Stimulated activated CD4-positive, alpha-beta T cell treated with anti-CD3 and anti-CD28 coated beads, Interleukin-1b, Interleukin-23, amount 100 ng/mL, for 24 hours (primary cell): ENCODE results near the gene PTPRJ.
"Not testable (repeated sequence)": the region's sequence is repeated elsewhere in the genome, so short reads cannot be mapped to it uniquely, and the experiment has no call there.

Experiments used
- DNase-seq, 4 experiments: peaks; one replicate each; pipeline ENCODE4 v3.0.0-alpha.2; 2020; ENCODE audit warnings: low read depth in 4 of 4, low spot score in 1 of 4

The PTPRJ gene

DNA sequence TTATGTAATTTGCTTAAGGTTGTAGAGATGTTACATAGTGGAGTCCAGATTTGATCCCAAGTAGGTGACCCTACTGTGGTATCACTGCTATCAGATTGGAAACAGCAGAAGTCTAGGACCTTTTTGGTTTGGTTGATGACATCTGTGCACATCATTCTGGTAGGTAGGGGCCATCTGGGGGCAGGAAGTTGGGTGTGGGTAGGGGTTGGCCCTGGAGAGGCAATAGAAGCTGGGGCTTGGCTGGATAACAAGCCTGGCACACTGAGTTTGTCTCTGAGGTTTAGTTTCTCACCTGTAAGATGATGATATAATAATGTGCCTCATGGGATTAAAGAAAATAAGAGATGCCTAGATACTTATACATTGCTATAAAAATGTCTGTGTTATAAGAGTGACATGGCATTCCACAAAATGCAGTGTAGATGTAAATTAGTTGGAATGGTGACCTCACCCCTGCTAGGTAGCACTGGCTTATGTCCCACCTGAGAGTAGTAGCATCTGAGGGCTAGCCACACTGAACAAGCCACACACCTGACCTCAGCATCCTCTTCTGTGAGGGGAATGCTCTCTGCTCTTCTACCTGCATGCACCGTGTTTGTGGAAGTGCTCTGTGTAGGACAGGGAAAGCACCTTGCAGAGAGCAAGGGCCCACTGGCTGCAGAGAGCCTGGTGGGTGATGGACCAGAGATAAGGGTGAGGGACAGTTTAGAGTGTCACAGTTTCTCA is 36.9 kb downstream of the PTPRJ start:
- DNase-seq = no peak

DNA sequence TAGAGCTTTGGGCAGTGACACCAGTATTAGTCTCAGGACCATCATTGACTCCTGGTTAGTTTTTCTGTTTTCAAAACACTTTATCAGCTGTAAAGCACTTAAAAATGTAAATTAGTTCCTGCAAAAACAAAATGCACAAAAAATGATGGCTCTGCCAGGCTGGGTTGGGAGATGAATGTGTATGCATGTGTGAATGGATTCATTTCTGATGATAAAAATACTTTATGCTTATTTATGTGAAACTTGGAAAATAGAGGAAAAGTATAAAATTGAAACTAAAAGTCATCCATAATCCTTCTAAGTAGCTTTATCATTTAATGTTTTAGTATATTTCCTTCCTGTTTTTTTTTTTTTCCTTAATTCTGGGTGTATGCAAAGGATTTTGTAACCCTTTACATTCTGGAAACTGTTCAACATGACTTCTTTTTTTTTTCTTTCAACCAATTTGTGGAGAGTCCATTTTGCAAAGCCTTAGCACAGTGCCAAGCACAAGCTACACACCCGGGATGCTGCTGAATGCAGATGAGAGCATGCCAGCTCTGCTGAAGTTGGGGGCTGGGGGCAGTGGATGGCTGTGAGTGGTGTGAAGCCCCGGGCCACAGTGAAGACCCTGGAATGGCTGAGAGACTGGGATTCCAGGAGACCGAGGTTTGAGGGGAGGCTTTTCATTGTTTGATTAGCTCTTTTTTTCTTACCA is 37.6 kb downstream of the PTPRJ start:
- no peak for DNase-seq

DNA sequence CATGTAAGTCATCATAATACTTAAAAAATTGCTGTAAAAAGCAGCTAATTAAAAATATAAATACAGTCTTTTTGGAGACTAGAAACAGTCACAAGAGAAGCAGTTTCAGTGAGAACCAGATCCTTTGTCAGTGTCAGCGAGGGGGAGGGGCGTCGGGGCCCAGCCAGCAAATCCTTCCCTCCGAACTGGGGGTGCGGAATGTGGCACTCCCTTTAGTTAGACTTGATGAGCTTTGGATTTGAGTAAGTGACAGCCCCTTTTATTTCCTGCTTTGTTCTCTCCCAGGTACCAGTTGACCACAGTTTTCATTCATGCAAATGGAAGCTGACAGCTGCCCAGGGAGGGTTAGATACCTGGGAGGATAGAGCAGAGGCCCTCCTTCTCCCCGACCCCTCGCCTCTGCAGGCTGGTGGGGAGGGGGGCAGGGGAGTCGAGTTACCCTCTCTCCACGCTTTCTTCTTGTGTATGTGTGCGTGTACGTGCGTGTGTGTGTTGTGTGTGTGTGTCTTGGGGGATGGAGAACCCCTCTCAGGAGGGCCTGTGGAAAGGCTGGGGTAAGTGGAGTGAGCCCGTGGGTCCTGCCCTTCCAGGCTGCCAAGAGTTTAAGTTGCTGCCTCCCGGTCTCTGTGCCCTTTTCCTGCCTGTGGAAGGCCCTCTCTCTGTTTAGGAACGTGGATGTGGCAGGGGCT is 38.3 kb downstream of the PTPRJ start:
- DNase-seq = no peak

DNA sequence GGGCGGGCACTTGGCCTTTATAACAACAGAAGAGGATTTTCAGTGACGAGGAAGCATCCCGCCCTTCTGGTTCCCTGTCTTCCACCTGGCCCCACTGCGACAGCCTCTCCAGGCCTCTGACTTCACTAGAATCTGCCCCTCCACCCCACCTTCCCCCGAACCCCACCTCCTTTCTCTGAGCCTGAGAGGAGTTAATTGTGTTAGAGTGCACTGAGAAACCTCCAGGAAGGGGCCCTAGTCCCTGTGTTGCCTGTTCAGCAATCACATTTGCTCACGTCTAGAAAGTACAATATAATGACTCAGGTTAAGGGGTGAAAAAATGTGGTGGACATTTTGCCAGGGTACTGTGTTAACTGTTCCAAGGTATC is 38.8 kb downstream of the PTPRJ start:
- DNase-seq = no peak

DNA sequence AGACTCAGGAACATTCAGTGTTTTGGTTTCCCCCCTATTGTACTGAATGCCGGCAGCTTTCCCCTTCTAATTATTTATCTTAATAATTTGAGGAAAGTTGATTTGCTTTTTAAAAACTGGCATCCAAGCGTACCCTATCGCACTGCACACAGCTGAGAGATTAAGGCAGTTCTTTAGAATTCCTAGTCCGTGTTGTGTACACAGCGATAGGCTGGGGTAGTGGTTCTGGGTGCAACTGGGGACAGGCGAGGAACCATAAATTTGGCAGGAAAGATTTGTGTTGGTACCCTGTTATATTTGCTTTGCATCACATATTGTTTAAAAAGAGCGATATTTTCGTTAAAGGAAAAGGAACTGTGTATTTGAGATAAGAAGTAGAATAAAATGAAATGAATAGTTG is 39.2 kb downstream of the PTPRJ start:
- no peak for DNase-seq

DNA sequence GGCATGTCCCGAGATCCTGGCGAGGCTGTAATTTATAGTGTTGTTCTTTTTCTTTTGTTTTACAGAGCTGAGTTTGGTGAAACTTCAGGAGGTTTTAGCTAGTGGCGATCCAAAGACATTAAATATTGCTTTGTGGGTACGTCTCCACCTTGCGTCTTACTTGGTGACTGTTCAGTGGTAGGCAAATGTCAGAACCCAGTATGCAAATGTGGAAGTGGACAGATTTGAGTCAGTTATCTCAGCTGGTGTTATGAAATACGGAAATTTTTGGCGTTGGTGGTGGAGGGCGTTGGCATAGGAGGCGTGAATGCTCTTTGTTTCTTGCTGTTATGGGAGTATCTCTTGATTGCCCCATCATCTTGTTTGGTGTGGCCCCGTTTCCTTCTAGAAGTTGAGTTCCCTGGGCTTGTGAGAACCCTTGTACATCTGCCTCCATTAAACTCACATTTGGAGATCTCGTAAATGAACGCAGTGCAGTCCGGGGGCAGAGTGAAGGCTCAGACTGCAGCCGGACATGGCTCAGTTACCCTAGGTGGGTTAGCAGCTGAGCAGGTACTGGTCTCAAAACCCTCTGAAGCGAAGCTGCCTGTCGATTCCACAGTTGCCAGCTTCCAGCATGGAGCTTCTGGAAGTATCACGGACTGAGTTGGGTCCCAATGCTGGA is 39.9 kb downstream of the PTPRJ start:
- DNase-seq = no peak

DNA sequence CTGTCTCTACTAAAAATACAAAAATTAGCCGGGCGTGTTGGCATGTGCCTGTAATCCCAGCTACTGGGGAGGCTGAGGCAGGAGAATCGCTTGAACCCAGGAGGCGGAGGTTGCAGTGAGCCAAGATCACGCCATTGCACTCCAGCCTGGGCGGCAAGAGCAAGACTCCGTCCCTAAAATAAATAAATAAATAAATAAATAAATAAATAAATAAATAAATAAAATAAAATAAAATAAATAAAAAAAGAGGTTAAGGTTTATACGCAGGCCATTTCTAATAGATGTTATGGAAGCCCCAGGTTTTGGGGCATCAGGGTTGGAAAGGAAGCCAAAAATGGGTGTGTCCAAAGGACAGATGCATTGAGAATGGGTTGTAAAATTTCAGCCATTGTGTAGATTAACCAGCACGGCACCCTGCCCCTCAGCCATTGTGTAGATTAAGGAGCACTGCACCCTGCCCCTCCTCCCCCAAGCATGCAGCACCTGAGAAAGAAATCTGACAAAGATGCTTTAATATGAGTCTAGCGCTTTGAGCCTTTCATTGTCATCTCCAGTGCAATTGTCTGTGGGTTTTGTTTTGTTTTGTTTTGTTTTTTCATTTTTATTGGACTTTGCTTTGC is 41.0 kb downstream of the PTPRJ start:
- DNase-seq = not testable (repeated sequence)

DNA sequence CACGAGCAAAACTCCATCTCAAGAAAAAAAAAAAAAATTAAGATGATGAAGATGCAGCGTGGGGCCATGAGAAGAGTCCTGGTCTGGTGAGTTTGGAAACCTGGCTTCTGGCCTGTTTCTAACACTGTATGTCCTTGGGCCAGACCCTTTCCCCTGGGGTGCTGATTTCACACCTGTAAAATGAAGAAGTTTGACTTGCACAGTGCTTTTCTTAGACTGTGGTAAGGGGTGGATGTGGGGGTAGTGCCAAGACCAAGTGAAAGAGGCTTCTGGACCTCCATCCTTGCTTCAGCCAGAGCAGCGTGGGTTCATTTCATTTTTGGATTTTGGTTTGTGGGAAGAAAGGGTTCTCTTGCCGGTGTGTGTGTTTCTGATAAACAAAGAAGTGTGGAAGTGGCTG is 42.1 kb downstream of the PTPRJ start:
- no peak for DNase-seq

DNA sequence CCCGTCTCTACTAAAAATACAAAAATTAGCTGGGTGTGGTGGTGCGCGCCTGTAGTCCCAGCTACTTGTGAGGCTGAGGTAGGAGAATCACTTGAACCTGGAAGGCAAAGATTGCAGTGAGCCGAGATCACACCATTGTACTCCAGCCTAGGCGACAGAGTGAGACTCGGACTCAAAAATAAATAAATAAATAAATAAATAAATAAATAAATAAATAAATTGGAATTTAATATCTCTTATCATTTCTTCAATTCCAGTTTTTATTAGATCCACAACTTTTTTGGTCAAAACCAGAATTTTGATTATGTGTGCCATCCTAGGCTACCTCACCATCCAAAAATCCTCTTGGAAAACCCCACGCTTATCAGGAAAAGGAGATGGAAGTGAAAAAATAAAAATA is 43.2 kb downstream of the PTPRJ start:
- not testable (repeated sequence) for DNase-seq

DNA sequence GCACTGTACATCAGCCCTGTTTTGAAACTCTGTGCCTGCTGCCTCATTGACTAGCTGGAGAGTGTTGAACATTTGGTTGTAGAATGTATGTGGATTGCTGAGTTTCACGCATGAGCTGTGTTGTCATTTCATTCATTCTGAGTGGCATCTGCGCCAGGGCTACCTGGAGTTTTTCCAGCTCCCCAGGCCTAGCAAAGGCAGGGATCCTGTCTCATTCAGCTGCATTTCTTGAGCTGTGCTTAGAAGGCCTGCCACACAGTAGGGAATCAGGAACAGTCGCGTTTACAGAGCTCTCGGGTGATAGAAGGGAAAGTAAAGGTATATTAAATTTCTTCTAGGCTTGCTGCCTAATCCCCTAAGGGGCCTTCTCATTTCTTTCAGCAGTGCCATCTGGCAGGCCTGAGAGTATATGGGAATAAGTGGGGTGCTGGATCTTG is 44.3 kb downstream of the PTPRJ start:
- DNase-seq = no peak

DNA sequence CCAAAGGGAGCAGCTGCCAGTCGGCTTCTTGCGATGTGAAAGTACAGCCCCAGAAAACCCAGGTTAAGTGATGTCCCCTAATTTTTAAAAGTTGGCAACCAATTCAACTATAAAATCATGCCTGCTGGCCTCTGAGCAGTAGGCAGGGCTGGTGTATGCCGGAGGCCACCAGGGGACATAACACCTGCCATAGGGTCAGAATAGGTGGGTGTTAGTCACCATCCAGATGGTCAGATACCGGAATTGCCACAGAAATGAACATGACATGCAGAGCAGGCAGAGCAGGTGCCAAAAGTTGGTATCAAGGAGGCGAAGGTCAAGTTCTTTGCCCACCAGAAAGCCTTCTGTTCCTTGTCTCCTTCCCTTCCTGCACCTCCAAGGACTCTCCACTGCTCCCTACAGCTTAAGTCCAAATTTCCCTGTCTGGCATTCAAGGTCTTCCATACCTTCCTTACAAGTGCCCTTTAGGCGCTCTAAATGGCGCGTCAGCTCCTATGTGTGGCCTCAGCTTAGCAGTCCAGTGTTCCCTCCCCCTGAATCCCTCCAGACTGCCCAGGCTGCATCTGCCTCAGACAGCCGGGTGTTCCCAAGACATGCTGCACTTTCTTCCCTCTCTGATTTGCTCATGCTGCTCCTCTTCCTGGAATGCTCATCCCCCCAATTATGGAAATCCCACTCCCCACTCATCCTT is 45.1 kb downstream of the PTPRJ start:
- DNase-seq = no peak

DNA sequence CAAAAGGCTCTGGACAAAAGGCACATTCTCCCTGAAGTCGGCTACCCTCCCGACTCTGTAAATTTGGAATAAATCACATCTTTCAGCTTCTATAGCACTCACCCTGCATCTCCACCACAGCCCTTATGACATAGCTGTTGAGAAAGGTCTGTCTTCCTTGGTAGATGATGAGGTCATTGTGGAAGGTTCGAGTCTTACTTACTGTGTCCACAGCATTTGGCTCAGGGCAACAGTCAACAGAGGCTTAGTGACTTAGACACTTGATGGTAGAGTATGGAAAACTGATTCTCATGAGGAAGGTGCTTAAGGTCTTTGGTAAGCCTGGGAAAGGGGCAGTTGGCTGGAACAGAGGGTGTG is 45.6 kb downstream of the PTPRJ start:
- DNase-seq = no peak

DNA sequence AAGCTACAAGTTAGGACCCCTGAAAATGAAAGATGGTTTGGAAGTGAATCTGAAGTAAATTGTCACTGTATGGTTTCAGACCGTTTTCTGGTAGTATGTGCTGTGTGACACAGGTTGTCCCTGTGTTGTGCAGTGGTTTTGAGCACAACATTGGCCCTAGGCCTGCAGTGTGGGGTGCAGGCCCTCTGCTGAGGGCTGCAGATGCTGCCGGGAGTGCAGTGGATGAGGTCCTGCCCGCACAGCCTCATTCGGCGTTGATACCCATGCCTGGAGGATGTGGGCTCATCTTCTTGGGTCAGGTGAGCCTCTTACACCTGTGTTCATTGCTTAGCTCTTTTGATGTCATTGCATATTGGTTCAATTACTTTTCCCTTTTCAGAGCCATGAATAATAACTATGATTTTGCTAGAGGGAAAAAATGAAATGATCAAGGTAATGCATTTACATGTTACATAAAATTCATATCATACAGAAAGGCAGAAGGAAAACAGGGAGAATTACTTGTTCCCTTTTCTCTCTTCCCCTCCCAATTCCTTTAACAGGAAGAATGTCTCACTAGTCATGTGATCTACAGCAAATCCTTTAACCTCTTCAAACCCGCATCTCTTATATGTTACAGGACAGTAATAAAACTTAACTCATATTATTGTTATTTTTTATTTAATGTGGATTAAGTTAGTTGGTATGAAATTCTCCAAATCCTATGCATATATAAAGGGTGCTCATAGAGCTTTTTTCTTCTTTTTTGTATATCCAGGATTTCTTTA is 48.7 kb downstream of the PTPRJ start:
- DNase-seq = no peak

DNA sequence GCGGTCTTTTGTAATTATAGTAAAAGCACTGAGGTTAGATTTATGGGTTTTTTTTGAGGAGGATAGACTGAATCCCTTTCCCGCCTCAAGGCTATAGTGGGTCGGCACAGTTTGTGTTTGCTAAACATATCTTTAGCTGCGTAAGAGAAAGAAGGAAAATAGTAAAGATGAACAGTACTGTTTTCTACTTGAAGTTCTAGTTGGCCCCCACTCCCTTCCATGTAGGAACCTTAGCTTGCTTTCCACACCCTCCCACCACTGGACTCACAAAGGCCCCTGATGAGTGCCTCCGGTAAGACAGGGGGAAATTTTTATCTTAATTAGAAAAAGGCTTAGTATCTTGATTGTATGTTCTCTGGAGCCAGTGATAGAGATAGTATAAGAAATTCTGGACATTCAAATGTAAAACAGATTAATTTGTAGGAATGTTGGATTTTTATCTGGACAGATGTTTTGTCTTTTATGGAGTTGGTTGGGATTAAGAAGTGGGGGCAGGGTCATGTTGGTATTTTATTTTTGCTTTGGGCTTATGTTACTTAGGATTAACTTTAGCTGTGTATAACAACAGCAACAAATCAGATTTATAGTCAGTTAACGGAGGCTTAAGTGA is 49.4 kb downstream of the PTPRJ start:
- DNase-seq = no peak

DNA sequence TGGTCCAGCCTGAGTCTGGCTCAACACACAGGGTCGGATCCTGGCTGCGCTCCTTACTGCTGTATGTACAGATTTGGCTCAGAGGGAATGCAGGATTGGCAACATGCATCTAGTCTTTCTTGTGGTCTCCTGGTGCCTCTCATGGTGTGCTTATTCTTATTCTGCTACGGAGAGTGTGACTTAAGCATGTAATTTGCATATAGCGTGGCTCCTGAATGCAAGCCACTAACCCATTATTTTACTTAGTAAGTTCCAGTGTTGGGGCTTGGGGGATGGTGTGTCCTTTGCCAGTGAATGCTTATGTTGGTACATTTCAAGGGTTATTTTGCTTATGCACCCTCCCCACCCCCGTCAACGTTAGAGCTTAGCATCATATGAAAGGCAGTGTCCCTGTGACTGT is 51.2 kb downstream of the PTPRJ start:
- no peak for DNase-seq

DNA sequence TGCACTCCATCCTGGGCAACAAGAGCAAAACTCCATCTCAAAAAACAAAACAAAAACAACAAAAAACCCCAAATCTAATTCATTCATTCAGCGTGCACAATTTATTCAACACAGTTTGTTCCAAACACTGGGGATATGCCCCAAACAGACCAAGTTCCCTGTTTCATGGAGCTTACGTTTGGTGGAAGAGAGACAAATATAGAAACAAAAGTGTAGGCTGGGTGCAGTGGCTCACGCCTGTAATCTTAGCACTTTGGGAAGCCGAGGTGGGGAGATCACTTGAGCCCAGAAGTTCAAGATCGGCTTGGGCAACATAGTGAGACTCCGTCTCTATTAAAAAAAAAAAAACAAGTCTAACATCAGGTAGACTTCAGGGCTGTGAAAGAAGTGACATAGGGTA is 52.4 kb downstream of the PTPRJ start:
- DNase-seq = no peak

DNA sequence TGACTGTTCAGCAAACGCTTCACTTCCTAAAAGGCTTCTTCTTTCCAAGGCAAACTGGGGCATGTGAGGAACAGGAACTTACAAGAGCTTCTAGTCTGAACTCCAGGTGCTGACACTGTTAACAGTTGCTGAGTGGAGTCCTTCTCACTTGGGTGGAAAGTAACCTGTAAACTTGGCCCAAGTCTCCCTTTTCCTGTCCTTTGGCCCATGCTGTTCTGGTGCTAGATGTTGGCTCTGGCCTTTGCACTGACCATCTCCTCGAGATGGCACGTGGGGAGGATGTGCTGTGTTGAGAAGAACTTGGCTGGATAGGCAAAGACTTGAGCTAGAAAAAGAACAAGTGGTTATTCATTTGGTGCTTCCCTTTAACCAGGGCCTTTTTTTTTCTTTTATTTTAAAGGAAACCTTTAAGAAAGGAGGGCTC is 53.6 kb downstream of the PTPRJ start:
- DNase-seq = no peak

DNA sequence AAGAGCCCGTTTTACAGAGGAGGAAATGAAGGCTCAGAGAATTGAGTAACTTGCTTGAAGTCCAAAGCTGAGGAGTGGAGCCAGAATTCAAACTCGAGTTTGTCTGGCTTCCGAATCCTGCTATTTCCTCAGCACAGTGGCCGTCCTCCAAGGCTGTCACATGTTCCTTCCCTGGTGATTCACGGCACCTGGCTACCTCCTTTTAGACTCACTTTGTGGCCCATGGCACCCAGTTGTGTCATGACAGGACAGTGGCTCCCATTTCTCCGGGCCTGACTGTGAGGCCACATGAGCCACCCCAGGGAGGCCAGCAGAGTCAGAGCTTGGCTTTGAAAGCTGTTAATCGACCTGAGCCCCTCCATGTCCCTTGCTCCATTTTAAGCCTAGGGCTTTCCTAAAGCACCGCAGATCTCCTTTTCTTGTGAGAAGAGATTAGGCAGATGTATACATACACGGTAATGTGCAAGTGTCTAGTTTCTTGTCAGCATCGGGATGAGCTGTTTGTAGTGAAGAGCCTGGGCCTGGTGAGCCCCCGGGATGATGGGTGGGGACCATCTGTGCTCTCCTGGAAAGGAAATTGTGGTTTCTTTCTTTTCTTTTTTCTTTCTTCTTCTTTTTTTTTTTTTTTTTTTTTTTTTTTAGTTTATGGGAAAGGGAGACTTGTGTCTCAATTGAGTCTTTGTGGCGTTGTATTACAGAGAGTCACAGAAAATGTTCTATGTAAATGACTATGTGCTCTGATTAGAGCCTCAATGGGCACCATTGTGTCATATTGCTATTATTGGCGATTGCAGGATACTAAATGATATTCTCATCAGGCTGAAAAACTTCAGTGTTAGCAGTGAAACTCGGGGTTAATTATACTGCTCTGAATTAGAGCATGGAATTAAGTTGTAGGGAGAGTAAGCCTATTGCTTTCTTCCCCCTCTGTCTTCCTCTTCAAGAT is 54.8 kb downstream of the PTPRJ start:
- no peak for DNase-seq

DNA sequence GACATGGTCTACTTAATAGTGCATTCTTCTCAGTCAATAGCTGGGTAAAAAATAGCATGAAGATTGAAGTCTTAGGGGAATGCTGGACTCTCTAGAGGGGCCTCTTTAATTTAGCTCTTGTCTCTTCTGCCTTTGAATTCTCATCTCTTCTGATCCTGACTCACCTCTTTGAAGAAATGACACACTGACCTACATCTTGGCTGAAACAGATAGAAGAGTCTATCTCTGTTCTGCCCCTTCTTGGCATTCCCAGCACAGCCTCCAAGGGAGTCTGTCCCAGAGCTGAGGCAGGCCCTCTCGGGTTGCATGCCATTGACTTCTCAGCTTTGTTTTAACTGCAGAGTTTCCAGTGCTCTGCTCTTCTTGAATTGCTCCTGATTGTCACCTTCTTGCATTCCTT is 55.7 kb downstream of the PTPRJ start:
- no peak for DNase-seq
